OCI-LY7 (cell line): ENCODE data around the gene NKAIN2. TPM values are rescaled to one million over a fixed set of nuclear protein-coding genes. Genes with fewer than 3 reads are reported as not detected.

Experiments
- BruUV-seq: library from RNA; stranded (reverse); fragments of 400-500 nt; replicated peaks from 2 replicates; lab custom pipeline; 2021; lab: Mats Ljungman, UMichigan
- CTCF ChIA-PET: fragments of 300-600 bp; sonication (Branson Sonifier 250); formaldehyde crosslinking; loops from one replicate; lab custom pipeline; 2022; ENCODE audit warnings: antibody characterized with exemption; ENCODE audit not compliant: unreplicated experiment; lab: Charles Lee
- POLR2A ChIA-PET: fragments of 300-600 bp; sonication (Branson Sonifier 250); formaldehyde crosslinking; loops from one replicate; lab custom pipeline; 2022; ENCODE audit warnings: antibody characterized with exemption; lab: Charles Lee
- DNase-seq: peaks from one replicate; pipeline ENCODE4 v3.0.0-alpha.2; 2015; ENCODE audit warnings: low spot score
- H2AFZ ChIP-seq: fragments of 200-600 bp; sonication (generic), shearing (Covaris generic); 2 replicates; pipeline ENCODE4 v1.6.1; 2014; ENCODE audit warnings: mild to moderate bottlenecking, antibody characterized with exemption, low read length, moderate library complexity
- H3K27ac ChIP-seq: fragments of 200-600 bp; sonication (generic); 2 replicates; pipeline ENCODE4 v1.5.1; 2014; ENCODE audit warnings: mixed run types, low read depth, mild to moderate bottlenecking, moderate library complexity, low read length, inconsistent platforms; ENCODE audit not compliant: poor library complexity, severe bottlenecking
- H3K36me3 ChIP-seq: fragments of 200-600 bp; sonication (generic); 2 replicates; pipeline ENCODE4 v1.6.1; 2014; ENCODE audit warnings: mild to moderate bottlenecking, antibody characterized with exemption, low read length, moderate library complexity, mixed read lengths; ENCODE audit not compliant: insufficient read depth
- H3K4me1 ChIP-seq: fragments of 200-600 bp; sonication (generic); 2 replicates; pipeline ENCODE4 v1.5.1; 2014; ENCODE audit warnings: mild to moderate bottlenecking, low read length; ENCODE audit not compliant: insufficient read depth, poor library complexity, severe bottlenecking
- H3K4me2 ChIP-seq: fragments of 200-600 bp; sonication (generic); 2 replicates; pipeline ENCODE4 v1.6.1; 2014; ENCODE audit warnings: mild to moderate bottlenecking, low read length
- H3K4me3 ChIP-seq: fragments of 200-600 bp; sonication (generic); 2 replicates; pipeline ENCODE4 v1.5.1; 2014; ENCODE audit warnings: mild to moderate bottlenecking, low read depth, low read length; ENCODE audit not compliant: poor library complexity, severe bottlenecking
- H3K79me2 ChIP-seq: fragments of 200-600 bp; sonication (generic); 2 replicates; pipeline ENCODE4 v1.6.1; 2016; ENCODE audit warnings: low read depth, mild to moderate bottlenecking, low read length, moderate library complexity, mixed read lengths; ENCODE audit not compliant: insufficient read depth
- H3K9me2 ChIP-seq: fragments of 200-600 bp; sonication (generic); 2 replicates; pipeline ENCODE4 v1.6.1; 2016; ENCODE audit warnings: mild to moderate bottlenecking, low read length, mixed read lengths; ENCODE audit not compliant: insufficient read depth
- H3K9me3 ChIP-seq: fragments of 200-600 bp; sonication (generic); 2 replicates; pipeline ENCODE4 v1.6.1; 2014; ENCODE audit warnings: mild to moderate bottlenecking, mixed run types, low read length, mixed read lengths
- H4K20me1 ChIP-seq: fragments of 200-600 bp; sonication (generic); 2 replicates; pipeline ENCODE4 v1.6.1; 2014; ENCODE audit warnings: mild to moderate bottlenecking, antibody characterized with exemption, low read length, moderate library complexity, mixed read lengths; ENCODE audit not compliant: insufficient read depth
- EZH2phosphoT487 ChIP-seq: fragments of 200-600 bp; sonication (generic); IDR thresholded peaks from 2 replicates; pipeline ENCODE4 v1.6.1; 2018; ENCODE audit warnings: low read depth, borderline replicate concordance, mild to moderate bottlenecking, mixed run types, antibody characterized with exemption, low read length, moderate library complexity, mixed read lengths
- intact Hi-C: fragments of 100-400 bp; cut with micrococcal nuclease; formaldehyde crosslinking; loops from one replicate; pipeline ENCODE4 v1.10.0; 2022; ENCODE audit not compliant: unreplicated experiment
- total RNA-seq, 2 experiments: library from RNA; depleted of rRNA in 1 of 2; stranded (reverse); fragments of >200 nt in 1 of 2; shearing (Covaris generic) in 1 of 2; gene quantifications; 2 replicates each; pipeline ENCODE4 v1.2.3, GENCODE V29; 2014 to 2022
- TF ChIP-seq, protein P1 (sequence below): fragments of 200-600 bp; sonication (generic); conservative IDR thresholded peaks from 2 replicates; pipeline ENCODE4 v1.5.1; 2014; ENCODE audit warnings: mild to moderate bottlenecking, antibody characterized with exemption, low read length, moderate library complexity, mixed read lengths

NKAIN2 gene
- total RNA-seq, 2 experiments from 2014 or later = not detected

DNA sequence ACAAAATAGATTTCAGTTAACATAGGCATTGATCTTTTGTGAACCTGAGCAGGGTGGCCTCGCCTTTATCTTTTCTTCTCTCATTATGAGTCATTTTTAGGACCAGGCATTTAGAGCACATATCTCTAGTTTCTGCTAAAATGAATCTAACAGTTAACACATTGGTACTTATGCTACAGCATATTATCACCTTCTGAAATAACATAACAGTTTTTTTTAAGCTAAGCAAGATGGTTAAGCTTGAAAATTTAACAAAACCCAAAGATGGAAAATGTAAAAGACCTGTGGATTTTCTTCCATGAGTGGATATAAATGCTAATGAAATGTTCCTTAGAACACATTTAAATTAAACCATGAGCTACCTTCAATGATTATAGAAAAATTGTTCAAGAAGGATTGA lies 671.5 kb downstream of the NKAIN2 start:
- H3K27ac ChIP-seq = no peak overlapping the region
- ChIA-PET POLR2A (interaction anchor here (0.5 to 3.8 kb wide), 2 partner anchors 10 to 339 kb away, joined by 4 to 9 read pairs; no protein-coding TSS in a partner anchor), CTCF (no interaction called here)
- TF ChIP-seq EZH2phosphoT487 = no peak
- TF ChIP-seq, protein P1, sequence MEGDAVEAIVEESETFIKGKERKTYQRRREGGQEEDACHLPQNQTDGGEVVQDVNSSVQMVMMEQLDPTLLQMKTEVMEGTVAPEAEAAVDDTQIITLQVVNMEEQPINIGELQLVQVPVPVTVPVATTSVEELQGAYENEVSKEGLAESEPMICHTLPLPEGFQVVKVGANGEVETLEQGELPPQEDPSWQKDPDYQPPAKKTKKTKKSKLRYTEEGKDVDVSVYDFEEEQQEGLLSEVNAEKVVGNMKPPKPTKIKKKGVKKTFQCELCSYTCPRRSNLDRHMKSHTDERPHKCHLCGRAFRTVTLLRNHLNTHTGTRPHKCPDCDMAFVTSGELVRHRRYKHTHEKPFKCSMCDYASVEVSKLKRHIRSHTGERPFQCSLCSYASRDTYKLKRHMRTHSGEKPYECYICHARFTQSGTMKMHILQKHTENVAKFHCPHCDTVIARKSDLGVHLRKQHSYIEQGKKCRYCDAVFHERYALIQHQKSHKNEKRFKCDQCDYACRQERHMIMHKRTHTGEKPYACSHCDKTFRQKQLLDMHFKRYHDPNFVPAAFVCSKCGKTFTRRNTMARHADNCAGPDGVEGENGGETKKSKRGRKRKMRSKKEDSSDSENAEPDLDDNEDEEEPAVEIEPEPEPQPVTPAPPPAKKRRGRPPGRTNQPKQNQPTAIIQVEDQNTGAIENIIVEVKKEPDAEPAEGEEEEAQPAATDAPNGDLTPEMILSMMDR = no peak
- no peaks in the 10 kb centered on the region for H3K4me1 ChIP-seq
- no peaks in the 10 kb centered on the region for H4K20me1 ChIP-seq
- no peak overlapping the region for H3K4me2 ChIP-seq
- H3K9me3 ChIP-seq = no peaks in the 10 kb centered on the region
- BruUV-seq = no TSS peak
- intact Hi-C loops = no loop called here
- H3K36me3 ChIP-seq = no peaks in the 10 kb centered on the region
- no peak overlapping the region for H3K4me3 ChIP-seq
- no peak overlapping the region for H2AFZ ChIP-seq
- H3K79me2 ChIP-seq = no peaks in the 10 kb centered on the region
- no peak for DNase-seq
- H3K9me2 ChIP-seq = no peaks in the 10 kb centered on the region

DNA sequence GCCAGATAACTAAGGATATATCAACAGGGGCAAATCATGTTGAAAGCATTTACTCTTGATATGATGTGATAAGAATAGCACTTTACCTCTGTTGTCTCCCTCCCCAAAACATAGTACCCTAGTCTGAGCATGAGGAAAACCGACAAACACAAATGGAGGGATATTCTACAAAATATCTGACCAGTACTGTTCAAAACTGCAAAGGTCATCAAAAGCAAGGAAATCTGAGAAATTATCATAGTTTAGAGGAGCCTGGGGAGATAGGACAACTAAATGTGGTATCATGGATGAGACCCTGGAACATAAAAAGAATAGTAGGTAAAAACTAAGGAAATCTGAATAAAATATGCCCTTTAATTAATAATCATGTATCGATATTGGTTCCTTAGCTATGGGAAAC lies 675.2 kb downstream of the NKAIN2 start:
- no peak overlapping the region for H2AFZ ChIP-seq
- H4K20me1 ChIP-seq = no peaks in the 10 kb centered on the region
- H3K9me3 ChIP-seq = no peaks in the 10 kb centered on the region
- no TSS peak for BruUV-seq
- no peaks in the 10 kb centered on the region for H3K36me3 ChIP-seq
- intact Hi-C loops = no loop called here
- ChIA-PET POLR2A (no interaction called here), CTCF (no interaction called here)
- H3K4me3 ChIP-seq = no peak overlapping the region
- no peaks in the 10 kb centered on the region for H3K4me1 ChIP-seq
- TF ChIP-seq, protein P1 = no peak
- no peak for TF ChIP-seq EZH2phosphoT487
- H3K27ac ChIP-seq = no peak overlapping the region
- H3K4me2 ChIP-seq = no peak overlapping the region
- no peak for DNase-seq
- H3K79me2 ChIP-seq = no peaks in the 10 kb centered on the region
- no peaks in the 10 kb centered on the region for H3K9me2 ChIP-seq

DNA sequence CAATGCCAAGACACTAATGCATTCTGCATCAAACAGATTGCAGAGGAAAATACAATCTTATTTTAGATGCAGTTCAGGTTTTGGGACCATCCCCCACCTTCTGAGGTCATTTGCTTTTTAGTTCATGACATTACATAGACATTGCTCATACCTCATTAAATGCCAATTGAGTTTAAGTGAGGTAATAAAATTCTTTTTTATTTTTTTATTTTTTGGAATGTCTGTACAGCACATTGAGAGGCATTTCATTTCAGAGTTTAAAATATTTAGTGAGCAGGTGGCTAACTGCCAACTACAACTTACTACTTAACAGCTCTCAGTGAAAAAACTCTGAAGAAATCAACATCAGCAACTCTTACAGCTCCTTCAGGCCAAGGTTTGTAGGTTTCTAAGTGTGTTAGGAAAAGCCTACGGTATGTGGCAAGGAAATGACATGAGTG lies 676.3 kb downstream of the NKAIN2 start:
- Histone ChIP-seq H3K4me1 (no peaks in the 10 kb centered on the region), H3K4me2 (no peak overlapping the region), H3K9me3 (no peaks in the 10 kb centered on the region), H3K9me2 (no peaks in the 10 kb centered on the region), H4K20me1 (no peaks in the 10 kb centered on the region), H3K4me3 (no peak overlapping the region), H3K36me3 (no peaks in the 10 kb centered on the region), H3K27ac (no peak overlapping the region), H3K79me2 (no peaks in the 10 kb centered on the region), H2AFZ (no peak overlapping the region)
- CTCF ChIA-PET = no interaction called here
- no TSS peak for BruUV-seq
- no peak for TF ChIP-seq EZH2phosphoT487
- TF ChIP-seq, protein P1 = no peak
- POLR2A ChIA-PET = no interaction called here
- no peak for DNase-seq
- intact Hi-C loops = no loop called here
